HG03558 (cell line): ENCODE results near the gene VPS37D.
"Not testable (repeated sequence)": the region's sequence is repeated elsewhere in the genome, so short reads cannot be mapped to it uniquely, and the experiment has no call there.

ENCODE experiments used
- ATAC-seq: cut with Tn5 transposase; IDR thresholded peaks from one replicate; pipeline ENCODE4 v1.9.1; 2021; ENCODE audit warnings: moderate number of reproducible peaks; ENCODE audit not compliant: unreplicated experiment; ENCODE audit errors: extremely low read depth

The VPS37D gene

GRCh38 chr7:73645643-73646174 lies 21.9 kb upstream of the VPS37D start:
- no peak for ATAC-seq

DNA sequence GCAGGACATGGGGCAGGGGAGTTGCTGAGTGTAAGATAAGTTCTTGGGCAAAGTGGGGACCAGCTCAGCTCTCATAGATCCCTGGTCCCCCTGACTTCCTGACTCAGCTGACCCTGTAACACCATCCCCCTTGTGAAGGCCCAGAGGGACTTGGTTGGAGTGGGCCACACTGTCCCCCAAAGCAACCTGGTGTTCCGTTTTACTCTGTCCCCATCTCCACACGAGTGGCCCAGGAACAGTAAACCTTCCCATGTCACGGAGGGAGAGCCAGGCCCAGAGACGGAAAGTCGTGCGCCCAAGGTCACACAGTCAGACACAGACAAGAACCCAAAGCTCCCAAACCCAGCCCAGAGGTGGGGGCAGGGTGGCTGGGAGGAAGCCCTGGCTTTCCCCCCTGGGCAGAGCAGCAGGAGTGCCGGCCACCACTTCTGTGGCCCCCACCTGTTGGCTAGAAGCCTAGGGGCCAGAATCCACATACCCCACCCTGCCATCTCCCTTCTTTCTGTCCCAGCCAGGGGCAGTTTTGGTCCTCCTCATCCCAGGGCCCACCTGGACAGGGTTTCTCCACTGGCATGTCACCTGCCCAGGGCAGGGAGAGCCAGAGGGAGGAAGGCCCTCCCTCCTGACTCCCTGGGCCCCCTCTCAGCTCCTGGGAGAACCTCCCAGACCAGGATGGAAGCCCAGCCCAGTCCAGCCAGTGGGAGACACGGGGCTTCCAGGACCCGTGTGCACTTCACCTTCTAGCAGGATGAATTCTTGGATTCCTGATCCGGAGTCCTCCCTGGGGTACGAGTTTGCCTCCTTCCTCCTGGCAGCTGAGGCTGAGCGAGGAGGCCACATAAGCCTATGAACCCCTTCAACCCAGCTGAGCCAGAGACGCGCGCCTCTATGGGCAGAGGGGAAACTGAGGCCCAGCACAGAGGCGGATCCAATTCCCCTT lies 20.6 kb upstream of the VPS37D start:
- no peak for ATAC-seq

DNA sequence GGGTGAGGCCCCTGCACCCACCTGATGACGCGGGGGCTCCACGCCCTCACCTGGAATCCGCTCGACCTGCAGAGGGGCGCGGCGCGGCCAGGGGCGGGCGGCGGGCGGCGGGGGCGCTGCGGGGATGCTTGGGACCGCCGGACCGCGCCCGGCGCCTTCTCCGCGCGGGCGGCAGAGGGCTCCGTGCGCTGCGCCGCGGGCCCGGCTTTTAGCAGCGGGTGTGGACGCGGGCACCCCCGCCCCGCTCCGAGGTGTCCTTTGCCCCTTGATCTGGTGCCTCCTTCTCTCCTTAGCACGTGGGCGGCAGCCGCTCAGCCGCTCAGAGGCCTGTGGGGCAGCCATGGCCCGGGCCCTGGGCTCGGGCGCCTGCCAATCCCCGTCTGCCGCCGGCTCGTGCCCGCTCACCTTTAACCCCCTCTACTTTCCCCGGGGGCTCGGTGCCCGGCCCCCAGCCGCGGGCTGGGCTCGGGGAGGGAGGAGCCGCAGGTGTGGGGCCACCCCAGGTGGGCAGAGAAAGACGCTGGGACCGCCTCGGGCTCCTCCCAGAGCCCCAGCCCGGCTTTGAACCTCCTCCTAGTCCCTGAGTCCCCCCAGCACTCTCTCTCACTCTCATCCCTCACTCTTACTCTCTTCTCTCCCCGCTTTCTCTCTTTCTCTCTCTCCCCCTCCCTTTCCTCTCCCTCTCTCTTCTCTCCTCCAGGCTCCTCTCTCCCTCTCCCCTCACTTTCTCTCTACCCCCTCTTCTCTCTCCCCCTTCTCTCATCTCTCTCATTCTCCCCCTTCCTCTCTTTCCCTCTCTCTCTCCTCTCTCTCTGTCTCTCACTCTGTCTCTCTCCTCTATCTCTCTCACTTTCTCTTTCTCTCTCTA lies 19.7 kb upstream of the VPS37D start:
- ATAC-seq: no peak

GRCh38 chr7:73648593-73649332 lies 18.9 kb upstream of the VPS37D start:
- ATAC-seq: no peak

GRCh38 chr7:73649576-73649975 lies 18.1 kb upstream of the VPS37D start:
- ATAC-seq: no peak

- ATAC-seq: no peak
Observed at GRCh38 chr7:73650524-73650923, 17.1 kb upstream of the VPS37D start.

- ATAC-seq: no peak
Observed at GRCh38 chr7:73652541-73652949, 15.1 kb upstream of the VPS37D start.

- ATAC-seq: not testable (repeated sequence)
Observed at GRCh38 chr7:73655309-73655708, 12.3 kb upstream of the VPS37D start.

DNA sequence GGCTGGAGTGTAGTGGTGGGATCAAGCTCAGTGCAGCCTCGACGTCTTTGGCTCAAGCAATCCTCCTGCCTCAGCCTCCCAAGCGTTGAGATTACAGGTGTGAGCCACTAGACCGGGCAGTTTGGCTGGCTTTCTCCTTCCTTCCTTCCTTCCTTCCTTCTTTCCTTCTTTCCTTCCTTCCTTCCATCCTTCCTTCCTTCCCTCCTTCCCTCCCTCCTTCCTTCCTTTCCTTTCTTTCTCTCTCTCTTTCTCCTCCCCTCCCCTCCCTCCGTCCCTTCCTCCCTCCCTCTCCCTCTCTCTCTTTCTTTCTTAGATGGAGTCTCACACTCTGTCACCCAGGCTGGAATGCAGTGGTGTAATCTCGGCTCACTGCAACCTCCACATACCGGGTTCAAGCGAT lies 7.6 kb upstream of the VPS37D start:
- ATAC-seq: no peak

- not testable (repeated sequence) for ATAC-seq
Observed at GRCh38 chr7:73660594-73660993, 7.0 kb upstream of the VPS37D start.

DNA sequence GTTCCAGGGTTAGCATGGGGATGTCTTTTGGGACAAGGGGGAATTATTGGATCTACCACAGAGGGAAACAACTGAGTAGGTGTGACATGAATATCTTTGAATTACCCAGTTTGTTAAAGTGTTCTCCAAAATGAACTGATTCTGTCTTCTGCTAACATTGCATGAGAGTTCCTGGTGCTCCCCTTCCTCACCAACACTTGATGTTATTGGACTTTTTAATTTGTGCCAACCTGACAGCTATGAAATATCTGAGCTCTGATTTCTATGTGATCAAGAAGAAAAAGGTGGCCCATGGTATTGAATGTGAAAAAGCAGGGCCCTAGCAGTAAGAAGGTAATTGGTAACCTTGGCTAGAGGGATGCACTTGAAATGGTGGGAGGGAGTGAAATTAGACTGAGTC lies 4.6 kb upstream of the VPS37D start:
- ATAC-seq: no peak

GRCh38 chr7:73668103-73668885 lies 663 bp downstream of the VPS37D start:
- ATAC-seq: no peak

- no peak for ATAC-seq
Observed at GRCh38 chr7:73668886-73669230, 1.2 kb downstream of the VPS37D start.

DNA sequence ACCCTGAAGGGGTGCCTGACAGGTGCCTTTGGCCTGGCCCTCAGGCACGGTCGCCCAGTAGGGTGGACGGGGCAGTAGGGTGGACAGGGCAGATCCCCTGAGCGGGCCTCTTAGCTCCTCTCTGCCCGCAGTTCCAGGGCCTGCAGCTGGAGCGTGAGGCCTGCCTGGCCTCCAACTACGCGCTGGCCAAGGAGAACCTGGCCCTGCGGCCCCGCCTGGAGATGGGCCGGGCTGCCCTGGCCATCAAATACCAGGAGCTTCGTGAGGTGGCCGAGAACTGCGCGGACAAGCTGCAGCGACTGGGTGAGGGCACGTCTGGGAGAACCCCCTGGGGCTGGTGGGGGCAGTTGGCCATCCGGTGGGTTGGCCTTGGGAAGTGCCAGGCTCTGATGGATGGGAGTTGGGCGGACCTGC lies 1.7 kb downstream of the VPS37D start:
- ATAC-seq: no peak

DNA sequence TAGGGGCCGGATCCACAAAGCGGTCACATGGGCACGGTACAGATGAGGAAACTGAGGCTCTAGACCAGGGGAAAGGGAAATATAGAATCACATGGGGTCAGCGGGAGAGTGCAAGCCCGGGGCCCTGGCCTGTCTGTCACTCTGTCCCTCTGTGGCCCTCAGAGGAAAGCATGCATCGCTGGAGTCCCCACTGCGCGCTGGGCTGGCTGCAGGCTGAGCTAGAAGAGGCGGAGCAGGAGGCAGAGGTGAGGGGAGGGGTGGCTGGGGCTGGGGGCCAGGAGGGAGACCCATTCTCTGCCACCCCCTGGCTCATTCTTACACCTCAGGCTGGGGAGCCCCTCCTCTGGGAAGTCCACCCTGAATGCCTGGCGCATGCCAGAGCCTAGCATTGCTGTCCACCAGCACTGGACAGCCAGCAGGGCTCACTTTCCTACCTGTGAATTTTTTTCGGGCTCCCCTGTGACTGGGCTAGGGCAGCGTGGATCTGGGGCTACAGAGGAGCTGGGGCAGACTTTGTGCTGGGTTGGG lies 2.3 kb downstream of the VPS37D start:
- no peak for ATAC-seq

DNA sequence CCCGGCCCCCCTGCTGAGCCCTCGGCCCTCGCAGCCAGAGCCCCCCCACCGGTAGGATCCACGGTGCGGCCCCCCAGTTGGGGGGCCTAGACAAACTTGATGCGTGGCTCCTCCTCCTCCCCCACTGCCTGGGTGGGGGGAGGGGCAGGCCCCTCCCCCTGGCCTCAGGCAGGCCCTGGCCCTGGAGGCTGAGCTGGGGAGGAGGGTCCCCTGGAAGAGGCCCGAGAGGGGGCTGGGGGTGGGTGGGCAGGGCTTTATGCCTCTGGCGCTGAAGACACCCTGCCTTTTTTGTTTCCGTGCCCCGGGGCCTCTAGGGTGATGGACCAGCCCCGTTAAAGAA lies 3.7 kb downstream of the VPS37D start:
- ATAC-seq: no peak

DNA sequence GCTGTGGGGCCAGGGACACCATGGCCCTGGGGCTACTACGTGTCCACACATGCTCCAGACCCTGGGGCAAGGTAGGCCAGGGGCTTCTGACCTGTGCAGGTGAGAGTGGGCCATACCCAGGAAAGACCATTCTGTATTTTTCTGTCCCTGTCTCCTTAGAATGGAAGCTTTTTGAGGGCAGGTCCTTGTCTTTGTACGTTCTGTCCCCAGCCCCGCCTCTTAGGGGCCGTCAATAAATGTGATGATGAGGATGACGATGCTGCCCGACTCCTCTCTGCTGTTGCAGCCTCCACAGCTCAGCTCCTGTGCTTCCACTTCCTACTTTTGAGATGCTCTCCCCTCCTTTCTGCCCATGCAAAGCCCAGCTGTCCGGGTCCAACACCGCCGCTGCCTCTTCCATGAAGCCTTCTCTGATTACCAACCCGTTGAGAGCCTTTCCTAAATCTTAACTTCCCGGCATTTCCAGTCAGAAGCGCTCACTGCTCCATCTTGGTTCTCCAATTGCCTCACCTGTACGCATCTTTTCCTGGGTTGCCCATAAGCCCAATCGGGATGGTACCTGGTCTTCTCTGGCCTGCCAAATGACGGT lies 4.3 kb downstream of the VPS37D start:
- ATAC-seq: no peak

DNA sequence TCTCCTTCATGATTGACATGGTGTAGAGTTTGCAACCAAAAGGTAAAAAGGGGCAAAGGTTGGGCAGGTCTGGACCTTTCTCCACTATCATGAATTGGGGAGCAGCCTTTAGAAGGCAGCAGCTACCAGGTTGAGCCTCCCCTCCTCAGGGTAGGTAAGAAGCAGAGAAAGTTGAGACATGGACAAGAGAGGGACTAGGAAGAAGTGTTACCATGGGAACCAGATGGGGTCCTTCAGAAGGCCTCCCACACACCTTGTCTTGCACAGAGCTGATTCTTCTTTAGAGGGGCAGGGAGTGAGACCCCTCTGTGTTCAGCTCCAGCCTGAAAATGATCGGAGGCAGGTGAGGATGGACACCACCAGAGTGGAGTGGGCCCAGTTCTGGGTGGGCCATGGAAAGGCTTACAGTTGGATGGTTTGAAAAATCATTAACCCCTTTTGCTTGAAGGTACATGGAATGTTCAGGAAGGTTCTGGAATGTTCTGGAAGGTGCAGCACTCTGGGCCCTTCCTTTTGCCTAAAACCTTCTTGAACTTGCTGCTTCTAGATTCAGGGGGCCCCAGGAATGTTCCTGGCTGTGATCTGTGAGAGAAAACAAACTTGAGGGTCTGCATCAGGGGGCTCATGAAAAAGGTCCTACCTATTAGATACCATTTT lies 7.0 kb downstream of the VPS37D start:
- ATAC-seq: no peak

GRCh38 chr7:73676062-73676461 lies 8.4 kb downstream of the VPS37D start:
- ATAC-seq: not testable (repeated sequence)
